Measurements from ENCODE around the gene ADSS2. TPM values are rescaled to one million over a fixed set of nuclear protein-coding genes. Genes with fewer than 3 reads are reported as not detected.

Gene ADSS2
- total RNA-seq, 1 experiment from 2014 or later = 73.9 TPM

DNA sequence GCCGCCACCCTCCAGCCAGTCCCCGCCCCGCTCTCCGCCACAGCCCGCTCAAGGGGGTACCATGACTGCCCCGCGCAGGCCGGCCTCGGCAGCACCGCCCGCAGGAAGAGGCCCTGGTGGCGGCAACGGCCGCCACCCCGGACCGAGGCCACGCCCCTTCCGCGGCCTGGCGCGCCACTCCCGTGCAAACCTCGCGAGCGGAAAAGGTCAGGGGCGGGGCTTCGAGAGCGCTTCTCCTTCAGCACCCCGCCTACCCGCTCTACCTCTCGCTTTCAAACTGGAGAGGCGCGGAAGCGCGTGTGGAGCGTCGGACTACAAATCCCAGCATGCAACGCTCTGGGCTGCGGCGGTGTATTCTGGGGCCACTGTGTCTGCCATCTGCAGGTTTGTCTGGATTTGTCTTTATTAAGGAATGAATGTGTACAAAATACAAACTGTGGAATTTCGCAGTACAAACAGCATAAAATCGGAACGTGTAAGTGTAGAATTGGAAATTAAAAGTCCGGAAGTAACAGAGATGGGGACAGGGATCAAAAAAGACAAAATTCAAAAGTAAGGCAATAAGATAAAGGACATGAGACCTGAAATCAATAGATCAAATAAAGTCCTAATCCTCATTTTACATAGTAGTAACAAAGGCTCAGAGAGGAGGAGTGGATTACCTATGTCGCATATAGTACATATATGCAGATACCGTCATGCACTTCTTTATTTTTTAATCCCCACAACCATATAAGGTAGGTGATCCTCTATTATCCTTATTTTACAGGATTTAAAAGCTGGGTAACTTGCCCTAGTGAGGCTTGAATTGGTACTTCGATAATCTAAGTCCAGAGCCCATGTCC, 464 bp upstream of the ADSS2 start:
- ChIA-PET CTCF (no interaction called here), POLR2A (no interaction called here)
- H3K4me3 Mint-ChIP-seq (ENCODE audit: unreplicated experiment) = peak overlapping the region; percentile 76
- peak; percentile 98 to 99 for DNase-seq
- H3K9me3 Mint-ChIP-seq (ENCODE audit: unreplicated experiment) = no peaks in the 10 kb centered on the region
- H3K4me1 Mint-ChIP-seq (ENCODE audit: low read depth, unreplicated experiment) = peaks cover 49% of the 10 kb centered on the region
- no peaks in the 10 kb centered on the region for H3K36me3 ChIP-seq (ENCODE audit: control insufficient read depth, insufficient read depth, low read length)
- intact Hi-C loops (cut with micrococcal nuclease; ENCODE audit: unreplicated experiment) = loop anchor here (1.0 to 10.0 kb wide), 5 partner anchors 9 to 510 kb away; partner anchors contain the start of genes CATSPERE and COX20
- H3K27me3 Mint-ChIP-seq (ENCODE audit: insufficient read depth, unreplicated experiment) = no peaks in the 10 kb centered on the region
- H3K36me3 Mint-ChIP-seq (ENCODE audit: insufficient read depth, unreplicated experiment) = peaks cover 22% of the 10 kb centered on the region
- H3K9me3 ChIP-seq = no peaks in the 10 kb centered on the region
- H3K4me3 ChIP-seq (ENCODE audit: low read depth, low read length) = peak overlapping the region; percentile 96
- peak overlapping the region; percentile 75 for H3K27ac Mint-ChIP-seq (ENCODE audit: unreplicated experiment)
- peaks cover 38% of the 10 kb centered on the region for H3K4me1 ChIP-seq
- no peaks in the 10 kb centered on the region for H3K27me3 ChIP-seq (replicated peaks; ENCODE audit: control insufficient read depth, insufficient read depth, low read length)
- TF ChIP-seq CTCF (IDR thresholded peaks at IDR 0.05; ENCODE audit: insufficient read depth in 1 of 2, low read depth in 1 of 2, low read length in 1 of 2, severe bottlenecking in 1 of 2, unreplicated experiment in 1 of 2) = peak; percentile 30 to 33
- BruUV-seq (replicated peaks) = TSS peak; percentile 60

- H3K36me3 Mint-ChIP-seq (ENCODE audit: insufficient read depth, unreplicated experiment) = peaks cover 27% of the 10 kb centered on the region
- H3K4me1 Mint-ChIP-seq (ENCODE audit: low read depth, unreplicated experiment) = peaks cover 51% of the 10 kb centered on the region
Measured at GRCh38 chr1:244450597-244451538, 841 bp downstream of the ADSS2 start.

More at GRCh38 chr1:244450597-244451538, 841 bp downstream of the ADSS2 start:
- Mint-ChIP-seq H3K27ac (ENCODE audit: unreplicated experiment) (peak overlapping the region; percentile 76), H3K27me3 (ENCODE audit: insufficient read depth, unreplicated experiment) (no peaks in the 10 kb centered on the region), H3K9me3 (ENCODE audit: unreplicated experiment) (no peaks in the 10 kb centered on the region), H3K4me3 (ENCODE audit: unreplicated experiment) (peak overlapping the region; percentile 76)
- peak overlapping the region; percentile 96 for H3K4me3 ChIP-seq (ENCODE audit: low read depth, low read length)
- intact Hi-C loops (cut with micrococcal nuclease; ENCODE audit: unreplicated experiment) = loop anchor here (5.0 to 10.0 kb wide), 3 partner anchors 344 to 511 kb away; partner anchors contain the start of gene COX20
- no peaks in the 10 kb centered on the region for H3K27me3 ChIP-seq (replicated peaks; ENCODE audit: control insufficient read depth, insufficient read depth, low read length)
- ChIA-PET CTCF (no interaction called here), POLR2A (interaction anchor here (0.6 to 1.1 kb wide), 2 partner anchors 11 to 502 kb away, joined by 3 to 4 read pairs; partner anchors contain the start of gene CATSPERE)
- DNase-seq = peak; percentile 46 to 62
- no peaks in the 10 kb centered on the region for H3K36me3 ChIP-seq (ENCODE audit: control insufficient read depth, insufficient read depth, low read length)
- no TSS peak for BruUV-seq (replicated peaks)
- no peaks in the 10 kb centered on the region for H3K9me3 ChIP-seq
- peaks cover 37% of the 10 kb centered on the region for H3K4me1 ChIP-seq
- no peak for TF ChIP-seq CTCF (IDR thresholded peaks at IDR 0.05; ENCODE audit: insufficient read depth in 1 of 2, low read depth in 1 of 2, low read length in 1 of 2, severe bottlenecking in 1 of 2, unreplicated experiment in 1 of 2)
